Activated naive CD4-positive, alpha-beta T cell treated with anti-CD3 and anti-CD28 coated beads, Interleukin-2, amount 10 ng/mL, durations not matched to agents 7 days and 5 days (primary cell): ENCODE data around the gene PRC1.
"Not testable (repeated sequence)": the region's sequence is repeated elsewhere in the genome, so short reads cannot be mapped to it uniquely, and the experiment has no call there.

Experiments
- CTCF ChIA-PET: fragments of 350-600 bp; sonication (Branson Sonifier 250); formaldehyde crosslinking; loops from one replicate; lab custom pipeline; 2021; ENCODE audit warnings: antibody characterized with exemption; lab: Charles Lee
- DNase-seq: peaks from one replicate; pipeline ENCODE4 v3.0.0-alpha.2; 2020
- H3K27ac Mint-ChIP-seq: one replicate; pipeline ENCODE4 v1.8.0; 2021; ENCODE audit warnings: mild to moderate bottlenecking, moderate library complexity, mixed read lengths
- H3K27me3 Mint-ChIP-seq: one replicate; pipeline ENCODE4 v1.8.0; 2021; ENCODE audit warnings: mild to moderate bottlenecking, mixed read lengths
- H3K36me3 Mint-ChIP-seq: one replicate; pipeline ENCODE4 v1.8.0; 2021; ENCODE audit warnings: mixed read lengths
- H3K4me1 Mint-ChIP-seq: one replicate; pipeline ENCODE4 v1.8.0; 2021; ENCODE audit warnings: mixed read lengths
- H3K4me3 Mint-ChIP-seq: one replicate; pipeline ENCODE4 v1.8.0; 2021; ENCODE audit warnings: mild to moderate bottlenecking, moderate library complexity, mixed read lengths
- H3K9me3 Mint-ChIP-seq: one replicate; pipeline ENCODE4 v1.8.0; 2021; ENCODE audit warnings: mixed read lengths

Gene PRC1

DNA sequence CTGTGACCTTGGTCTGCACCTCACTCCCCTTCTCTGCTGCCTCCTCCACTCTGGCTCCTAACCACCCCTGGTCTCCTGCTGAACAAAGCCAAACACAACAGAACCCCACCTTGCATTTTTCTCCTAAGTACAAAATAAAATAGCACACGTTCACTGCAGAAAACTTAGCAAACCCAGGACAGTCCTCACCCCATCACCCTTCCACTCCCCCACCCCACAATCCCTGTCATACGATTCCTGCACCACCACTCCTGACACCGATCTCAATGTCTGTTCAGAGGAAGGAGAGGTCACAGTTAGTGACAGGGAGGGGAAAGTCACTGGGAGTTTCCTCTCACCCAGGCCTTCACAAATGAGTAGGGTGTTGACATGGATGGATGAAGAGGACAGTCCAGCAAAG, 23.8 kb upstream of the PRC1 start:
- no peak for DNase-seq
- Mint-ChIP-seq H3K27me3 (no peaks in the 10 kb centered on the region), H3K9me3 (no peaks in the 10 kb centered on the region), H3K4me1 (peaks cover 42% of the 10 kb centered on the region), H3K27ac (no peak overlapping the region), H3K4me3 (no peak overlapping the region), H3K36me3 (peaks cover 24% of the 10 kb centered on the region)
- CTCF ChIA-PET, result interaction anchor here (0.6 kb wide), 1 partner anchor 41 kb away, joined by 3 read pairs; no protein-coding TSS in a partner anchor

DNA sequence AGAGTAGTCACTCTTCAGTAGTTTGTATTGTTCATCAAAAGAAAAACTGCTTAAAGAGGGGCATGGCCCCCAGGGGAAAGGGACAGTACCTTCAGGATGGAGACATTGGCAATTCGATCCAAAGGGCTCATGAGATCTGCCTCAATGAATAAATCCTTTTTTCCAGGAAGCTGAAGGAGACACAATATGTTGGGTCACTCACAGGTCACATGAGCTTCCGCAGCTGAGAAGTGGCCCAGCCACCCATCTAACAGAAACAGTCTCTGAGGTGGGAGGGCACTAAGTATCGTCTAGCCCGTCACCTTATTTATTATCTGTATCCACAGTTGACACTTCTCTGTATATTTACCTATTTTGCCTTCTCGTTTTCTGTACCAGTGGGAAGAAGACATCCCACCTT, 23.4 kb upstream of the PRC1 start:
- Mint-ChIP-seq H3K4me1 (peaks cover 37% of the 10 kb centered on the region), H3K27me3 (no peaks in the 10 kb centered on the region), H3K4me3 (no peak overlapping the region), H3K36me3 (peaks cover 24% of the 10 kb centered on the region), H3K9me3 (no peaks in the 10 kb centered on the region), H3K27ac (no peak overlapping the region)
- no peak for DNase-seq
- CTCF ChIA-PET, result interaction anchor here (0.6 kb wide), 1 partner anchor 41 kb away, joined by 3 read pairs; no protein-coding TSS in a partner anchor

DNA sequence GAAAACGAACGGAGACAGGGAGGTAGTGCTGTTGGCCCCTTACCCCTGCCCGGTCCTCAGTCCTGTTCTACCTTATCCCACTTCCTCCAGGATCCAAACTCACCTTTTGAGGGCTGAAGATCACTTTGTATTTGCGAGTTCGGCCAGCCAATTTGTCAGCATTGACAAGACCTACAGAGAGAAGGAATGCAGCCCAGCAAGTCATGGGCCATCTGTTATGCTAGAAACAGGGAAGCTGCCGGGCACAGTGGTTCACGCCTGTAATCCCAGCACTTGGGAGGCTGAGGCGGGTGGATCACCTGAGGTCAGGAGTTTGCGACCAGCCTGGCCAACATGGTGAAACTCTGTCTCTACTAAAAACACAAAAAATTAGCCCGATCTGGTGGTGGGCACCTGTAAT, 19.4 kb upstream of the PRC1 start:
- H3K27ac Mint-ChIP-seq, H3K9me3 Mint-ChIP-seq, DNase-seq, CTCF ChIA-PET, H3K27me3 Mint-ChIP-seq, H3K4me3 Mint-ChIP-seq: not testable (repeated sequence)
- H3K36me3 Mint-ChIP-seq, result peaks cover 36% of the 10 kb centered on the region
- peaks cover 11% of the 10 kb centered on the region for H3K4me1 Mint-ChIP-seq

DNA sequence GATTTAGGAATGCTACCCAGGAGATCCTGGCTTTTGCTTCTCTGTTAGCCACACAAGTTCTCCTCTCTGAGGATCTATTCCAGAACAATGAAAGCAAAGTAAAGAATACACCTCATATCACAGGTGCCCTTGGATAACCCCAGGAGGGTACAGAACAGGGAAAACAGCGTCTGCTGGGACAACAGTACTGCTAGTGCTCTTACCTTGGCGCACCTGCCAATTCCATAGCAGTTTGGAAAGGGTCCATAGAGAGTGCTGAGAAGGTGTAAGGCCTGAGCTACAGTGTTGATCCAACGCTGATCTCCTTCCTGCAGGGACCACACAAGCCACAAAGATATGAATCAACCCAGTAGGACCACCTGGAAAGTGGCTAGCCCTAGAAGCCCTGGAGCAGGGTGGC, 12.9 kb upstream of the PRC1 start:
- no peak overlapping the region for H3K4me3 Mint-ChIP-seq
- H3K36me3 Mint-ChIP-seq, result peaks cover 47% of the 10 kb centered on the region
- no peaks in the 10 kb centered on the region for H3K9me3 Mint-ChIP-seq
- CTCF ChIA-PET, result interaction anchor here (1.8 kb wide), 1 partner anchor 51 kb away, joined by 6 read pairs; no protein-coding TSS in a partner anchor
- DNase-seq, result no peak
- no peaks in the 10 kb centered on the region for H3K27me3 Mint-ChIP-seq
- no peak overlapping the region for H3K27ac Mint-ChIP-seq
- no peaks in the 10 kb centered on the region for H3K4me1 Mint-ChIP-seq

DNA sequence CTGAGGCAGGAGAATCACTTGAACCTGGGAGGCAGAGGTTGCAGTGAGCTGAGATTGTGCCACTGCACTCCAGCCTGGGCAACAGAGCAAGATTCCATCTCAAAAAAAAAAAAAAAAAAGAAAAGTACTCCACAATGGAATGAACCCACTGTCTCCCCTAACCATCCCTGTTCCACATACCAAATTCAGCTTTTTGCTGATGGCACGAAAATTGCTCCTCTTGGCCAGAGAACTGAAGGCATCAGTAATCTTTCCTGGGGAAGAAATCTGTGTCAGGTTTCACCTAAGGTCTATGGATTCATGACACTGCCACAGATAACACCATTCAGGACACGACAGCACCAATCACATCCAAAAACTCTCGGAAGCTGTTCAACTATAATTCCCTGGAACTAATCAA, 6.9 kb upstream of the PRC1 start:
- H3K36me3 Mint-ChIP-seq, result peaks cover 58% of the 10 kb centered on the region
- H3K27me3 Mint-ChIP-seq, result no peaks in the 10 kb centered on the region
- CTCF ChIA-PET, result interaction anchor here (1.2 kb wide), 1 partner anchor 49 kb away, joined by 3 read pairs; no protein-coding TSS in a partner anchor
- DNase-seq, result no peak
- no peak overlapping the region for H3K27ac Mint-ChIP-seq
- no peak overlapping the region for H3K4me3 Mint-ChIP-seq
- peaks cover 6% of the 10 kb centered on the region for H3K4me1 Mint-ChIP-seq
- no peaks in the 10 kb centered on the region for H3K9me3 Mint-ChIP-seq

DNA sequence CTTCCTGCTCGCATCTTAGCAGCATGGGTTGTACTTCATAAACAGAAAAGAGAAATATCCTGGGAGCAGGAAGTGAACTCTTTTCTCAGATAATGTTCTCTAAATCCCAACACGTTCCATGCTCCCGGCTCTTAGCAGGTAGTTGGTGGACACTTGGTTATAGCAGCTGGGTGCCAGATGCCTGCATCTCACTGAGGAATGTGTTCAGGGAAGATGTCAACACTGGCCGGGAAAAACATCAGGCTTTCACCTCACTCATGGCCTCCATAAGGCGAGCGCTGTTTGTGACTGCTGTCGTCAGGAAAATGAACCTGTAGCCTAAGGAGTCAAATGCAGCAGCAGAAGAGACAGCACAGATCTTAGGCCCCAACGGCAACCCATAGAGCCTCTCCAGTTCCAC, 4.4 kb upstream of the PRC1 start:
- H3K4me3 Mint-ChIP-seq, result no peak overlapping the region
- CTCF ChIA-PET, result no interaction called here
- no peaks in the 10 kb centered on the region for H3K9me3 Mint-ChIP-seq
- no peak overlapping the region for H3K27ac Mint-ChIP-seq
- peaks cover 52% of the 10 kb centered on the region for H3K36me3 Mint-ChIP-seq
- DNase-seq, result no peak
- H3K27me3 Mint-ChIP-seq, result peaks cover 3% of the 10 kb centered on the region
- H3K4me1 Mint-ChIP-seq, result peaks cover 20% of the 10 kb centered on the region

DNA sequence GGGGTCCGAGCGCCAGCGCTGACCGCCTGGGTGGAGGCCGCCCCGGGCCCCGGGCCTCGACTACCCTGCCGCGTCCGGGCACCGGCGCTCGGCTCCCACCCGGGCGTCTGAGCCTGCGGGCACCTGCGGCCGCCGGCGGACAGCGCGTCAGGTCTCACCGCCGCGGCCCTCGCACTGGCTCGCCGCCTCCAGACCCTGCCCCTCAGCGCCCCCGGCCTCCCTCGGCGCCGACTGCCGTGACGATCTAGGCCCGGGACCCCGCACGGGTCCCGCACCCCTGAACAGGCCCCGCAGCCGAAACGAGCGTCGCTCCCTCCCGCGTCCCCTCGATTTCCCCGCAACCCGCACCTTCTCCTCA, 297 bp downstream of the PRC1 start:
- Mint-ChIP-seq H3K27ac (peak overlapping the region; percentile 99), H3K36me3 (peaks cover 35% of the 10 kb centered on the region), H3K4me3 (peak overlapping the region; percentile 100), H3K27me3 (peaks cover 3% of the 10 kb centered on the region), H3K9me3 (no peaks in the 10 kb centered on the region), H3K4me1 (peaks cover 51% of the 10 kb centered on the region)
- DNase-seq, result no peak
- CTCF ChIA-PET, result no interaction called here

DNA sequence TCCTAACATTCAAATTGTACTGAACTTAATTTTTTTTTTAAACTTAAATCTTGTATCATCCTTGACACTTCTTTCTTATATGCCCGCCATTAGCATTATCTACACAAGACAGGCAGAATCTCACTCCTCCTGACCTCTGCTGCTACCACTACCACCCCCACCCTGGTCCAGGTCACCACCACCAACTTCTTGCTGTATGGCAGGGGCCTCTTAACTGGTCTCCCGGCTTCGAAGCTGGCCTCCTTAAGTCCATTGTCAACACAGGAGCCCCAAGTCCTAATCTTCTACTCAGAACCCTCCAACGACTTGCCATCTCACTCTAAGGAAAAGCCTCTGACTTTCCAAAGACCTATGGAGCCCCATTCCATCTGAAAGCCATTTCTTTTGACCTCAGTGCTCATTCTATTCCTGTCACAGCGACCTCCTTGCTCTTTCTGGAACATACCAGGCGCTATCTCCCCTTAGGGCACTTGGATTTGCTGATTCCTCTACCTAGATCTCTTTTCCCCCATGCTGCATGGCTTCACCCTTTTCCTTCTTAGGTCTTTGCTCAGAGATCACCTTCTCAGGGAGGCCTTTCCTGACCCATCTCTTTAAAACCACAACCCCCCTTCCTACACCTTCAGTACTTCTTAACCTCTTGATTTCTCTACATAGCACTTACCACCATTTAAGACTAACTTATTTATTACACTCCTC, 2.6 kb downstream of the PRC1 start:
- peaks cover 67% of the 10 kb centered on the region for H3K4me1 Mint-ChIP-seq
- no peak for DNase-seq
- H3K9me3 Mint-ChIP-seq, result no peaks in the 10 kb centered on the region
- peak overlapping the region; percentile 50 for H3K27ac Mint-ChIP-seq
- peak overlapping the region; percentile 21 for H3K4me3 Mint-ChIP-seq
- CTCF ChIA-PET, result no interaction called here
- H3K27me3 Mint-ChIP-seq, result peaks cover 3% of the 10 kb centered on the region
- peaks cover 27% of the 10 kb centered on the region for H3K36me3 Mint-ChIP-seq

DNA sequence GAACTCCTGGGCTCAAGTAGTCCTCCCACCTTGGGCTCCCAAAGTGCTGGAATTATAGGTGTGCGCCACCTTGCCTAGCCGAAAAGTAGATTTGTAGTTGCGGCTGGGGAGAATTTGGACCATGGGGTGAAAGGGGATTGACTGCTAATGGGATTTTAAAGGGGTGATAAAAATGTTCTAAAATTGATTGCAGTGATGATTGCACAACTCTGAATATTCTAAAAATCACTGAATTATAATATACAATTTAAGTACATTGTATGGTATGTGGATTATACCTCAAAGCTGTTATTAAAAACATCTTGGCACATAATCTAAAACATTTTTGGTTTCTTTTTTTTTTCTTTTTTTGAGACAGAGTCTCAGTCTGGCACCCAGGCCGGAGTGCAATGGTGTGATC, 3.9 kb downstream of the PRC1 start:
- peaks cover 3% of the 10 kb centered on the region for H3K27me3 Mint-ChIP-seq
- DNase-seq, result no peak
- CTCF ChIA-PET, result interaction anchor here (0.6 to 1.6 kb wide), 2 partner anchors 34 to 63 kb away, joined by 3 to 4 read pairs; no protein-coding TSS in a partner anchor
- peaks cover 33% of the 10 kb centered on the region for H3K36me3 Mint-ChIP-seq
- no peaks in the 10 kb centered on the region for H3K9me3 Mint-ChIP-seq
- H3K27ac Mint-ChIP-seq, result no peak overlapping the region
- H3K4me3 Mint-ChIP-seq, result no peak overlapping the region
- H3K4me1 Mint-ChIP-seq, result peaks cover 67% of the 10 kb centered on the region

DNA sequence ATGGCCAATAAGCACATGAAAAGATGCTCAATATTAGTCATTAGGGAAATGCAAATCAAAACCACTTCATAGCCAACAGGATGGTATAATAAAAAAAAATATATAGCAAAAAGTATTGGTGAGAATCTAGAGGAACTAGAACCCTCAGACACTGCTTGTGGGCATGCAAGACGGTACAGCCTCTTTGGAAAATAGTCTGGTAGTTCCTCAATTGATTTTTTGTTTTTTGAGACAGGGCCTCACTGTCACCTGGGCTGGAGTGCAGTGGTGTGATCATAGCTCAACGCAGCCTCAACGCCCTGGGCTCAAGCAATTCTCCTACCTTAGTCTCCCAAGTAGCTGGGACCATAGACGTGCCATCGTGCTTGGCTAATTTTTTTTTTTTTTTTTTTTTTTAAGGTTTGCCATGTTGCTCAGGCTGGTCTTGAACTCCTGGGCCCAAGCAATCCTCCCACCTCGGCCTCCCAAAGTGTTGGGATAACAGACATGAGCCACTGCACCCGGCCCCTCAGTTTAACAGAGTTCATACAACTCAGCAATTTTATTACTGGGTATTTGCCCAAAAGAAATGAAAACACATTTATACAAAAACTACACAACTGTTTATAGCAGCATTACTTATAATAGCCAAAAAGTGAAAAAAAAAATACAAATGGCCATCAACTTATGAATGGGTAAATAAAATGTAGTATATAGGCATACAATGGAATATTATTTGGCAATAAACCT, 5.1 kb downstream of the PRC1 start:
- Mint-ChIP-seq H3K27ac (no peak overlapping the region), H3K4me1 (peaks cover 67% of the 10 kb centered on the region), H3K4me3 (no peak overlapping the region), H3K36me3 (peaks cover 36% of the 10 kb centered on the region), H3K27me3 (peaks cover under 1% of the 10 kb centered on the region), H3K9me3 (no peaks in the 10 kb centered on the region)
- DNase-seq, result no peak
- CTCF ChIA-PET, result interaction anchor here (1.1 to 1.7 kb wide), 3 partner anchors 10 to 33 kb away, joined by 3 to 7 read pairs (median 4); no protein-coding TSS in a partner anchor

DNA sequence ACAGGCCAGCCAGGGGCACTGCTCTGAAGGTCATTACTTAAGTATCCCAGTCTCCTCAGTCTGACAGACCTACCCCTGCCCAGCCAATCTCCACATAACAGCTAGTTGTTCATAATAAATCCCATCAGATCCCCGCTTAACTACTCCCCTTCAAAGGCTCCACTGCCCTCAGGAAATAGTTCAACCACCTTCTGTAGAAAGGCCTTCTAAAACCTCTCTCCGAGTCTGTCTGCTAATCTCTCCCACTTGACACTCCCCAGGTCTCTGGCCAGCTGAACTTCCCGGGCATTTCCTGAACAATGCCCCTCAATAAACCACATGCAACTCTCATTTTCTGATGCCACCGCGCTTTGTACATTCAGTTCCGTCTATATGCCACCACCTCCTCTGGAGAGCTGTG, 6.0 kb downstream of the PRC1 start:
- Mint-ChIP-seq H3K36me3 (peaks cover 44% of the 10 kb centered on the region), H3K4me3 (no peak overlapping the region), H3K9me3 (no peaks in the 10 kb centered on the region), H3K27me3 (no peaks in the 10 kb centered on the region), H3K4me1 (peaks cover 69% of the 10 kb centered on the region), H3K27ac (no peak overlapping the region)
- DNase-seq, result no peak
- CTCF ChIA-PET, result interaction anchor here (1.7 kb wide), 1 partner anchor 32 kb away, joined by 7 read pairs; no protein-coding TSS in a partner anchor

DNA sequence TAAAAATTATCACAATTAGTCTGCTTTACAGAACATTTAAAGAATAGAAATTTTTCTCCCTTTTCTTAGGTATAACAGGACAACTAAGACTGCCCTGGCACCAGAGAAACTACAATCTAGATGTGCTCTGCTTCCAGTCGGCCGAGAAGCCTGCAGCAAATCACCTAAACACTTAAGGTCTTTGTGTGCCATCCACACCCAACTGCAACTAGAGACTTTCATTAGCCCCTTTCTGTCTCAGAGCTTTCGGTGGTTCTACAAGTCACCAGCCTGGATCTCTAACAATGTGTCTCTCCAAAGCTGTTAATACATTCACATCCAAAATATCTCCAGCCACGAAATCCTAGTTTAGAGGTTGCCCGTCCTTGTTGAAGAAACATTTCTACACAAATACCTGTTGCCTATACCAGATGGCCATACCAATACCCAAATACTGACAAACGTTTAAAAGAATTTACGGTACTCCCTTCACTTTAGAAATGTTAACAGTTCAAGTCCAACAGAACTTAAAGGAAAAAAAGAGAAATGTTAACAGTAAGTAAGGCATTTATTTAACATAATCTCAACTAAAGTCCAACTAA, 6.7 kb downstream of the PRC1 start:
- H3K36me3 Mint-ChIP-seq, result peaks cover 50% of the 10 kb centered on the region
- H3K27ac Mint-ChIP-seq, result peak overlapping the region; percentile 72
- no peak overlapping the region for H3K4me3 Mint-ChIP-seq
- peaks cover 69% of the 10 kb centered on the region for H3K4me1 Mint-ChIP-seq
- no peaks in the 10 kb centered on the region for H3K27me3 Mint-ChIP-seq
- H3K9me3 Mint-ChIP-seq, result no peaks in the 10 kb centered on the region
- CTCF ChIA-PET, result interaction anchor here (1.7 kb wide), 1 partner anchor 31 kb away, joined by 7 read pairs; no protein-coding TSS in a partner anchor
- no peak for DNase-seq

DNA sequence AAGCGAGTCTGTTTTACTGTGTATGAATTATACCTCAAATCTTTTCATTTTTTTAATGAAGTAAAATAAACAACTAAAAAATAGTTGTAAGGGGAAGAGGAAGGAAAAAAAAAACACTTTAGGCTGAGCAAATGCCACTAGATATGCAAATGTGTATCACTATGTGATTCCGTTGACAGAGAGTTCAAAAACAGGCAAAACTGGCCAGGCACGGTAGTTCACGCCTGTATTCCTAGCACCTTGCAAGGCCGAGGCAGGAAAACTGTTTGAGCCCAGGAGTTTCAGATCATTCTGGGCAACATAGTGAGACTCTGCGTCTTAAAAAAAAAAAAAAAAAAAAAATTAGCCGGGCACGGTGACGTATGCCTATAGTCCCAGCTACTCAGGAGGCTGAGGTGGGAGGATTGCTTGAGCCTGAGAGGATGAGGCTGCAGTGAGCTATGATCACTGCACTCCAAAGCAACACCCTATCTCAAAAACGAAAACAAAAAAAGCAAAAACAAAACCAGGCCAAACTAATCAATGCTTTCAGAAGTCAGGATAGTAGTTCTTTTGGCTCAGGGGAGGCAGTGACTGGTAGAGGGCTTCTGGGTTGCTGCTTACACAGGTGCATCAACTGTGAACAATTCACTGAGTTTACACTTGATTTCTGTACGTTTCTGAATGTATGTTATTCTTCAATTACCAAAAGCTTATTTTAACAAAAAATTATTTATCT, 7.4 kb downstream of the PRC1 start:
- Mint-ChIP-seq H3K27ac (peak overlapping the region; percentile 34), H3K4me3 (no peak overlapping the region), H3K27me3 (no peaks in the 10 kb centered on the region), H3K4me1 (peaks cover 67% of the 10 kb centered on the region), H3K9me3 (no peaks in the 10 kb centered on the region), H3K36me3 (peaks cover 52% of the 10 kb centered on the region)
- CTCF ChIA-PET, result interaction anchor here (1.7 kb wide), 1 partner anchor 30 kb away, joined by 7 read pairs; no protein-coding TSS in a partner anchor
- DNase-seq, result no peak

DNA sequence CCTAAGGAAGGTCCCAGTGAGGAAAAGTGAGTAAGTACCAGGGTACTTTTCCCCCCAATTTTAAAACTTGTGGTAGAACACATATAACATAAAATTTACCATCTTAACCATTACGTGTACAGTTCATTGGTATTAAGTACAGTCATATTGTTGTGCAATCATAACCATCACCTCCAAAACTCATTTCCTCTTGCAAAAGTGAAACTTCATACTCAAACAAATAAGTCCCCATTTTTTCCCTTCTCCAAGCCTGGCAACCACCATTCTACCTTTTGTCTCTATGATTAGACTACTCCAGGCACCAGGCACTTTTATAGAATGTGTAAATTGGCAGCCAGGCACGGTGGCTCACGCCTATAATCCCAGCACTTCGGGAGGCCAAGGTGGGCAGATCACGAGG, 12.2 kb downstream of the PRC1 start:
- no peak for DNase-seq
- Mint-ChIP-seq H3K9me3 (no peaks in the 10 kb centered on the region), H3K4me1 (peaks cover 35% of the 10 kb centered on the region), H3K4me3 (no peak overlapping the region), H3K27me3 (no peaks in the 10 kb centered on the region), H3K36me3 (peaks cover 70% of the 10 kb centered on the region), H3K27ac (peak overlapping the region; percentile 47)
- CTCF ChIA-PET, result interaction anchor here (1.8 kb wide), 1 partner anchor 25 kb away, joined by 7 read pairs; no protein-coding TSS in a partner anchor
